NCI-H2081 (cell line): Measurements from ENCODE around the gene GIMAP4.
"Not testable (repeated sequence)": the region's sequence is repeated elsewhere in the genome, so short reads cannot be mapped to it uniquely, and the experiment has no call there.

Experiments used
- DNase-seq, 2 experiments: peaks; one replicate each; lab custom pipeline; 2025; lab: John Stamatoyannopoulos, UW

Gene GIMAP4

DNA sequence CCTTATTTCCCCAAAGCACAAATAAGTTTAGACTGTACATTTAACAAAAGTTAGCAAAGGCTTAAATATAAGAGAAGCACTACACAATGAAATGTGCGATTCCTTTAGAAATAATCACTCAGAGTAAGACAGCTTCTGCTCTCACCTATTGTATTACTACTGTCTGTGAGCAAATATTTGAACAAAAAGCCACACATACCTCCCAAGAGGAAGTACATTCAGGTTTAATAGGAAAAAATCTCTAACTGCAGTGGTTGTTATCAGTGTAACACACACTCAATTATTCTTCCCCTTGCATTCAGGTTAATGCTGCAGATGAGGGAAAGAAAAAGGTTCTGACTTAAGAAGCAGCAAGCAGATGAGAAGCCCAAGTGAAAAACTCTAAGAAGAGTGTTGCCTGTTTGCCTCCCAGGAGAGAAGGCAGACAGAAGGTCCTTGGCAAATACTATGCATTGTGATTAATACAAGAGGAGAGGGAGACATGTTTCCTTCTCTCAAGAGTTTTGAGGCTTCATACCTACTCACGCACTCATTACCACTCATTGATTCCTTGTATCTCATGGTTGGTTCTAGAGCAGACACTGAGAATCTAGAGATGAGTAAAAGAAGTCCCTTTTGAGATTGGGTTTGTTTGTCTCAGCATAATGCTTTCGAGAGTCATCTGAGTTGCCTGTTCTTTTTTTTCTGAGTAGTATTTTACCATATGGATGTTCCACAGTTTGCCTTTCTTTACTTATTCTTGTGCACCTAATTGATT is 13.6 kb downstream of the GIMAP4 start:
- peak in 1 of 2 experiments; percentile 14 for DNase-seq

DNA sequence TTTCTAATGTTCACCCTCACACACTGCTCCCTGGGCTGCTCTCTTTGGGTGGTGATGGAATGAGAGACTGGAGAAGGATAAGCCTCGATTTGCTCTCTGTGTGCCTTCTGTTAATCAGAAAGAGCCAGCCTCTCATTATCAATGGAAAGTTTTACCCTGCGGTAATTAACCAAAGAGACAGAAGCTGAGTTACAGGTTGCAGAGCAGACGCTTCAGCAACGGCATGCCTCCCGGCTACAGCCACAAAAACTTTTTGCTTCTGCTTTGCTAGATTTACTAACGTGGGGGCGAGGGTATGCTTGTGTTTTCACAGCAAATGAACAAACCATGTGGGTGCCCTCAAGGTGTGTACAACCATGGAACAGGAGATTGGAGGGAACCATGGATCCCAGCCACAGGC is 18.0 kb downstream of the GIMAP4 start:
- no peak for DNase-seq

- DNase-seq = no peak
Observed at GRCh38 chr7:150586068-150586784, 19.0 kb downstream of the GIMAP4 start.

DNA sequence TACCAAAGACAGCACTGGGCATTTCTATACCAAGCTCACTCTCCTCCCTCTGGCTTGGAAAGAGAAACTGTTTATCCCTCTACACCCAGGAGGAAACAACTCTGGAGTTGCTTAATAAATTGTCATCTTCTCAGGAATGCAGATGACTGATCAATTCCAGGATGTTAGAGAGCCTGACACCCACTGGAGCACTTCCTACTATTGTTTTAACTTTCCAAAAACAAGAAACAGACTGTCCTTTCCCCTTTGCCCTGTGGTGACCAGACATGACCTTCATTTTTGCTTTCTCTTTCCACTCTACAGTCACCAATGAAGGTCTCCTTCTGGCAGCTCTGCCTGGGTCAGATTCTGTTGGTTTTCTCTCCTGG is 19.6 kb downstream of the GIMAP4 start:
- no peak for DNase-seq

GRCh38 chr7:150587551-150587950 is 20.4 kb downstream of the GIMAP4 start:
- no peak for DNase-seq

DNA sequence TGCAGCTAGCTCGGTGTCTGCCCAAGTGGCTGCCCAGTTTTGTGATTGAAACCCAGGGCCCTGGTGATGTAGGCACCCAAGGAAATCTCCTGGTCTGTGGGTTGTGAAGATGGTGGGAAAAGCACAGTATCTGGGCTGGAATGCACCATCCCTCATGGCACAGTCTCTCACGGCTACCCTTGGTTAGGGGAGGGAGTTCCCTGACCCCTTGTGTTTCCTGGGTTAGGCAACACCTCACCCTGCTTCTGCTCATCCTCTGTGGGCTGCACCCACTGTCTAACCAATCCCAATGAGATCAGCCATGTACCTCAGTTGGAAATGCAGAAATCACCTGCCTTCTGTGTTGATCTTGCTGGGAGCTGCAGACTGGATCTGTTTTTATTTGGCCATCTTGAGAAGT is 27.6 kb downstream of the GIMAP4 start:
- DNase-seq = no peak

DNA sequence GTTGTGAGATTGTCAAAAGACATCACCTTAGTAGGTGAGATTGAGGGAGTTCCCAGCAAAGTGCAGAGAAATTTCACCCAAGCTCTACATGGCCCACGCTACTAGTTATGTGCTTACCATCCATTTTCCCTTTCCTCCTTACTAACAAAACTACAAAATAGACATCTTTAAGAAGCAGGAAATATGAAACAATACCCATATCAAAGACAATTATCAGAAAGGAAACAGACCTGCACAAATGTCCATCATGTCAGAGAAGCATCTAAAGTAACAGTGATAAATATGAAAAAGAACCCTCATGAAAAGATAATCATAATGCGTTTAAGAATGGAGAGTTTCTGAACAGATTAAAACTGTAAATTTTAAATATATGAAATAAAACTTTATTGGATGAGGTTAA is 28.2 kb downstream of the GIMAP4 start:
- no peak for DNase-seq

DNA sequence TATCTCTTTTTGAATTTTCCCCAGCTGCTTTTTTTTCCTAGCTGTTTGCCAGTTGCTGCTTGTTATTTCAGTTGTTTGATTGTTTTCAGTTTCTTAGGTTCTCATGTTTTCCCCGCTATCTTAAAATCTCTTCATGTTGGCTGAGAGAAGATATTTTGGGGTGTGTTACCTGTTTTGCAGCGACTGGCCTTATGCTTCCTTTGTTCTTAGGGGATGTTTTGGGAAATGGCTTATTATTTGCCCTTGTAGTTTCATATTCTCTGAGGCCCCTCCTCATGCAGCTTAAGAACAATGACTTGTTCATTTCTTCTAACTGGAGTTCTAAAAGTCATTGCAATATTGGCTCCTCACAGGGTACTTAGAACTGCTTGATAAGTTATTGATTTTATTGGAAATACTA is 36.4 kb downstream of the GIMAP4 start:
- not testable (repeated sequence) for DNase-seq

DNA sequence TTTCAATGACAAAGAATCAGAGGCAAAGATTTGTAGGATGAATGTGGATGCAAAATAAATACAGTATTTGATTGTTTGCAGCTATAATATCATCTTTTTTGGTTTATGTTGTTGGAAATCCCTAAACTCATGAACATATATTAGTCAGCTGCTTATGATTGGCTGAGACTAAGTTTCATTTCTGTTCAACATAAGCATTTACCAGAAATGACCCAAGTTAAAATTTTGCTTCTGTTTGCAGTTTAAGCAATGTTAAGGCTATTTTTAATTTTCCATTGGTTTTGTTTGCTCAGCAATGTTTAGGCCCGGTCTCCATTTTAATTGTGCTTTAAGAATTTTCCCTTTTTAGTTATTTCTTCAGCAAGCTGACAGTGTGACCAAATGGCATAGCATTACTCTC is 43.0 kb downstream of the GIMAP4 start:
- no peak for DNase-seq

GRCh38 chr7:150612925-150613324 is 45.7 kb downstream of the GIMAP4 start:
- no peak for DNase-seq

- DNase-seq = no peak
Observed at GRCh38 chr7:150613880-150614279, 46.7 kb downstream of the GIMAP4 start.

DNA sequence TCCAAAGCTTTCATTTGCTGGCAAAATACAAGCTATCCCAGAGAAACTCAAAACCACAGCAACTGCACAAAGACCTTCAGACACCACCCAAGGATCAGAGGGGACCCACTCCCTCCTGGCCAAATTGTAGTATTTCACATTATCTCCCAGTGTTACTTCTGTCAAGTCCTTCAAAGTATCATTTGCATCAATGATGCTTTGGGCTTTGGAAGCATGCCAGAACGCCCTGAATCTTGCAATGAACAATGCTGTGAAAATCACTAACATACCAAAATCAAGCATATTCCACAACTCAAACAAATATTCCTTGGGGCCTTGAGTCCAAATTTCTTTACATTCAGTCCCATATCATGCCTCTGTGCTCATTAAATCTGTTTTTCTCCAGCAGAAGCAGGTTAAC is 47.2 kb downstream of the GIMAP4 start:
- DNase-seq = not testable (repeated sequence)

- DNase-seq = not testable (repeated sequence)
Observed at GRCh38 chr7:150615221-150615755, 48.1 kb downstream of the GIMAP4 start.

DNA sequence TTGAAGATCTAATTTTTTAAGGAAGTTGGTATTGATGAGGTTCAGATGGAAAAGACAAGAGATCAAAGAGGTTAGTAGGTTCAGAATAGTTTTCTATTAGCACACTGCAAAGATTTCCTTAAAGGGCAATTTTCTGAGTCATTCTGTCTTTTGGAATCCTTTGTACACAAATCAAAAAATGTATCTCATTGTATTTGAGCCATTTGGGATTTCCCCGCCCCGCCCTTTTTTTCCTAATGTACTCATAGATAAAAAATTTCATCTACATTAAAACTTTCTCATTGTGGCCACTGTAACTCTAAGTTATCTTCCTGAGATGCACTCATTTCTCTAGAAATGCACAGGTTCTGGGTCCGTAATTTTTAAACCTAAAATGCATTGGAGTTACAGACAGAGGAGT is 52.9 kb downstream of the GIMAP4 start:
- no peak for DNase-seq

- DNase-seq = no peak
Observed at GRCh38 chr7:150620617-150621371, 53.6 kb downstream of the GIMAP4 start.

DNA sequence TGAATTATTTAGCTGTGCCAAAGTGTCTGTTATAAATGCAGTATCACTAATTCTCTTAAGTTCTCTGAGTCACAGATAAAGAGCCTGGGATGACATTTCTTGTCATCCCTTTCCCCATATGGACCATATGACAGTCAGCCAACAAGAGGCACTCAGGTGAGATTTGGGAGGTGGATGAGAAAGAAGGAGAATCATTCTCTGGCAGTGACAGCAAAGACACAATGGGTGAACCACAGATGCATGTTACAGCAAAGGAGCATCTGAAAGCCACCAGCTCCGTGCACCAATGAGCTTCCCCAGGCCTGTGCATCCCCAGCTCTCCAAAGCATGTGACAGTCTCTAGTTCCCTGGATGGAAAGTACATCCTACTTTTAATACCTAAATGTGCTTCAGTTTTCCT is 54.2 kb downstream of the GIMAP4 start:
- no peak for DNase-seq
